OCI-LY3 (cell line): ENCODE data around the gene BLOC1S4.

ENCODE experiments used
- CTCF ChIP-seq: fragments of 200-600, 300-600 bp; sonication (generic); IDR thresholded peaks from 2 replicates; pipeline ENCODE4 v1.5.1; 2014; ENCODE audit warnings: antibody characterized with exemption, low read length, low read depth
- EZH2phosphoT487 ChIP-seq: fragments of 200-600 bp; shearing (Covaris generic); IDR thresholded peaks from 2 replicates; pipeline ENCODE4 v1.6.1; 2018; ENCODE audit warnings: antibody characterized with exemption, mixed run types, low read depth

- TF ChIP-seq CTCF = no peak
- no peak for TF ChIP-seq EZH2phosphoT487
These were observed 19.4 kb upstream of the BLOC1S4 start for GRCh38 chr4:6696611-6697010.
